GM21825 (cell line): ENCODE results near the gene PRKG1.
"Not testable (repeated sequence)": the region's sequence is repeated elsewhere in the genome, so short reads cannot be mapped to it uniquely, and the experiment has no call there.

Experiments used
- ATAC-seq: cut with Tn5 transposase; IDR thresholded peaks from one replicate; pipeline ENCODE4 v1.9.1; 2021; ENCODE audit warnings: mild to moderate bottlenecking, moderate library complexity; ENCODE audit not compliant: unreplicated experiment

PRKG1 gene

DNA sequence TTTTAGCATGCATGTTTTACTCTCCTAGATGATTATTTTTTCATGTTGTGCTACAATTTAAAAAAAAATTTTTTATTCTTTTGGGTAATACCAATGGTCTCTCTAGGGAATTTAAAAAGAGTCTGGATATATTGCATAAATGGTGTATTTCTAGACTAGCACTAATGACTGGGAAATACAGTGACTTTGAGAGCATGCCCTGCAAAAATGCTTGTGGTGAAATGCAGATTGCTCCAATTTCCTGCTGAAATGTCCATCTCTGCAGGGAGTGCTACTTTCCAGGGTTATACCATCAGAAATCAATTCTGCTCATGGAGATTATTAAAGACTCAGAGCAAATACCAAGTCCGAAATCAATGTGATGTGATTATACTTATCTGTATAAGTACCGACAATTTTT, 186.1 kb downstream of the PRKG1 start:
- no peak for ATAC-seq

DNA sequence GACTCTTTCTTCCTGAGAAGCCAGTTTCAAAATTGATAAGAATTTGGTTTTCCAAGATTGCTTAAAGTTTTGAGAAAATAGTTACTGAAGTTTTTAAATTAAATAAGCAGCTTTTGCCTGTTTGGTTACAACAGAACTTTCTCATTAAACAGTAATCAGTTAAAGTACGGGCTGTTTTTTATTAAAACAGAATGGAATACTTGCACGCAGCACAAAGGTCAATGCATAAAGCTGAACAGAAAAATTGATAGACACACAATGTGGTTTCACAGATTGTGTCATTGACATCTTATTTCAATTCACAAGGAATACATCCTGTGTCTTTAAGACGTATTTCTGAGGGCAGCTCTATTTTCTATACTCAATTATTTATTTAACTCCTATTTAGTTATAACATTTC, 192.2 kb downstream of the PRKG1 start:
- no peak for ATAC-seq

DNA sequence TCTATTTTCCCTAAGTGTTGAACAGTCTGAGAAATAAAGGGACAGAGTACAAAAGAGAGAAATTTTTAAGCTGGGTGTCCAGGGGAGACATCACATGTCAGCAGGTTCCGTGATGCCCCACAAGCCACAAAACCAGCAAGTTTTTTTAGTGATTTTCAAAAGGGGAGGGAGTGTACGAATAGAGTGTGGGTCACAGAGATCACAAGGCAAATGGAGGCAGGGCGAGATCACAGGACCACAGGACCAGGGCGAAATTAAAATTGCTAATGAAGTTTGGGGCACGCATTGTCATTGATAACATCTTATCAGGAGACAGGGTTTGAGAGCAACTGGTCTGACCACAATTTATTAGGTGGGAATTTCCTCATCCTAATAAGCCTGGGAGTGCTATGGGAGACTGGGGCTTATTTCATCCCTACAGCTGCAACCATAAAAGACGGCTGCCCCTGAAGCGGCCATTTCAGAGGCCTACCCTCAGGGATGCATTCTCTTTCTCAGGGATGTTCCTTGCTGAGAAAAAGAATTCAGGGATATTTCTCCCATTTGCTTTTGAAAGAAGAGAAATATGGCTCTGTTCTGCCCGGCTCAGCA, 193.8 kb downstream of the PRKG1 start:
- not testable (repeated sequence) for ATAC-seq

DNA sequence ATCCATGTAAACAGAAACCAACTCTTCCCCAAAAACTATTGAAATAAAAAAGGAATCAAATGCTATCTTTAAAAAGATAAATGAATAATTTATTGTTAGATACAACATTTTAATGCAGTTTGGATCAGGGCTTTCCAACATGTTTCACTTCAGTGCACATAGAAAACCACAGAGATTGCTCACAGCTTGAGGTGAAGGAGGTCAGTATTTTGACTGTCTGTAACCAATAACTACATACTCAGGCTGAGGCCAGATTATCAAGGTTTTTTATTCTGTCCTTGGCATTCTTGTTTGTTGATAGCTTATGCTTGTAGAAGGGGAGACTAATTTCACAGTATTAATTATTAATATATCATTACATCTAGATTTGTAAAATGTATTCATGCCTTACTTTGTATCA, 195.5 kb downstream of the PRKG1 start:
- ATAC-seq: no peak

DNA sequence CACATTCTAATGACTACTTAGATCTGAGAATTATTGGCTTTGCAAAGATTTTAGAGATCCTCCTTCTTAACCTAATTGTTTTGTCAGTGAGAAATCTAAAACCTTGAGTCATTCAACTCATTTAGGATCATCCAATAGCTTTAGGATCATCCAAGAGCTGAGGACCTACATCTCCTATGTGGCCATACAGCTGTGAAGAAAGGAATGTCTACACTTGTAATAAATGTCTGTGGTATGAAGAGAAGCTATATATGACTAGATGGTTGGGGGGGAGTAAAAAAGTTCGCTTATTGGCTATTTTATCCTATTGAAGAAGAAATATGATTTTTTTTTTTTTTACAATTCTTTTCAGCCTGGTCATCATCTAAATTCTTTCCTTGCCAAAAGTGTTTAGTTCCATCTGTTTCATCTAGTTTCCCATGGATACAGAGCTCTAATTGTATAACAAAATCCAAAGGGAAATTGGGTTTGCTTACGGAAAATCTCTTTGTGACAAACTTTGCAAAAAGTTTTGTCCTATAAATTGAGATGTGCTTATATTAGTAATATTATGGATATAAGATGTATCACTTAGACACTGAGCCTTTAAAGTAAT, 196.7 kb downstream of the PRKG1 start:
- no peak for ATAC-seq

DNA sequence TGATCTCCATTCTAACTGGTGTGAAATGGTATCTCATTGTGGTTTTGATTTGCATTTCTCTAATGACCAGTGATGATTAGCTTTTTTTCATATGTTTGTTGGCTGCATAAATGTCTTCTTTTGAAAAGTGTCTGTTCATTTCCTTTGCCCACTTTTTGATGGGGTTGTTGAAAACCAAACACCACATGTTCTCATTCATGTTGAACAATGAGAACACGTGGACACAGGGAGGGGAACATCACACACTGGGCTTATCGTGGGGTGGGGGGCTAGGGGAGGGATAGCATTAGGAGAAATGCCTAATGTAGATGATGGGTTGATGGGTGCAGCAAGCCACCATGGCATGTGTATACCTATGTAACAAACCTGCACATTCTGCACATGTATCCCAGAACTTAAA, 197.8 kb downstream of the PRKG1 start:
- ATAC-seq: not testable (repeated sequence)

DNA sequence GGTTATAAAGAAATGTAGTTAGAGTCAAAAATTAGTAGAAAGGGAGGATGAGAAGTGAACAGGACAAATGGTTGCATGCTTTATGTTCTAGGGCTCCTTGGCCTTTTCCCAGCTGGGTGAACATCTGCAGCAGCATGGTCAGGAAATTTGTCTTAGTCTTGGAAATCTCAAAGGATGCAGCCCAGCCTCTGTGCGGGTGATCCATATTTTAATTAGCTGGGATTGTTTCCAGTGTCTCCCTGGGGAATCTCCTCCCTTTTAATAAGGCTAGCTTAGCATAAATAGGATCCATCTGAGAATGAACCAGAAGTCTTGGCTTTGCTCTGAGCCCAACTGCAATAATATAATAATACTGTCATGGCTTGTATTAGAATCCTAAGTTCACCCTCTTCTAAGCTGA, 198.3 kb downstream of the PRKG1 start:
- no peak for ATAC-seq

DNA sequence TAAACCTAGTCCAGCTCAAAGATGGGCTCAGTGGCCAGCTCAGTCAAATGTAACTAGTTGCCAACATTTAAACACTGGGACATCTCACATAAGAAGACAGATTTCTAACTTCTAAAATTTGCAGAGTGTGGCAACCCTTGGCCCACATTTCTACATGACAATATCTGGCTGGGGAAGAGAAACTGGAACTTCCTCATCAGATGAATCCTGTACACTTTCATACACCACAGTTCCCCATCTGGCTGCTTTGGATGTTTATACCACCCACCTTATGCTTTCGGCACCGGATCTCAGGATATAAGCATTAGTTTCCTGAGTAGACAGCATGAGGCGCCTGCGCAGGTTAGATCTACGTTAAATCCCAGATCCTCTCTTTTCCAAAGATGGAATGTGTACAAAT, 199.3 kb downstream of the PRKG1 start:
- no peak for ATAC-seq

DNA sequence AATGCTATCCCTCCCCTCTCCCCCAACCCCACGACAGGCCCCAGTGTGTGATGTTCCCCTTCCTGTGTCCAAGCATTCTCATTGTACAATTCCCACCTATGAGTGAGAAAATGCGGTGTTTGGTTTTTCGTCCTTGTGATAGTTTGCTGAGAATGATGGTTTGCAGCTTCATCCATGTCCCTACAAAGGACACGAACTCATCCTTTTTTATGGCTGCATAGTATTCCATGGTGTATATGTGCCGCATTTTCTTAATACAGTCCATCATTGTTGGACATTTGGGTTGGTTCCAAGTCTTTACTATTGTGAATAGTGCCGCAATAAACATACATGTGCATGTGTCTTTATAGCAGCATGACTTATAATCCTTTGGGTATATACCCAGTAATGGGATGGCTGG, 201.8 kb downstream of the PRKG1 start:
- ATAC-seq: not testable (repeated sequence)

DNA sequence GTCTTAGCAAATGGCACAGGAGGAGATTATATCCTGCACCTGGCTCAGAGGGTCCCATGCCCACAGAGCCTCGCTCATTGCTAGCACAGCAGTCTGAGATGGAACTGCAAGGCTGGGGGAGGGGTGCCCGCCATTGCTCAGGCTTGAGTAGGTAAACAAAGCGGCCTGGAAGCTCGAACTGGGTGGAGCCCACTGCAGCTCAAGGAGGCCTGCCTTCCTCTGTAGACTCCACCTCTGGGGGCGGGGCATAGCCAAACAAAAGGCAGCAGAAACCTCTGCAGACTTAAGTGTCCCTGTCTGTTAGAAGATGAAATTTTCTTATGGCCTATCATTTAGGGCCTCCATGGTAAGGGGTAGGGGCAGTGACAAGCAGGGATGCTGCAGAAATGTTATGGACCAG, 207.1 kb downstream of the PRKG1 start:
- not testable (repeated sequence) for ATAC-seq

DNA sequence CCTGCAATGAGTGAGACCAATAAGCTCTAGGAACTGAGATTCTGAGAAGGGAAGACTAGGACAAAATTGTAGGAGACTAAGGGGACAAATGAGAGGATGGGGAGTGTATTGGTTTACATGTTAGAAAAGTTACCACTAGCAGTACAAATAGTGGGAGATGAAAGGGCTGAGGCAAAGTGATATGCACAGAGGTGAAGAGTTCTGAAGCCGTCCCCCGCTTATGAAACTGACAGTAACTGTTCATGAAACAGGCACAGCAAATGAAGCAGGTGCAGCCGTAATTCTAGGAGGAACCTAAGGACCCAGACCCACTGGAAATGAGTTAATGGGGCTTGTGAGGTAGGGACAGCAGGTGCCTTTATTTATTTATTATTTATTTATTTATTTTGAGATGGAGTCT, 211.3 kb downstream of the PRKG1 start:
- no peak for ATAC-seq

DNA sequence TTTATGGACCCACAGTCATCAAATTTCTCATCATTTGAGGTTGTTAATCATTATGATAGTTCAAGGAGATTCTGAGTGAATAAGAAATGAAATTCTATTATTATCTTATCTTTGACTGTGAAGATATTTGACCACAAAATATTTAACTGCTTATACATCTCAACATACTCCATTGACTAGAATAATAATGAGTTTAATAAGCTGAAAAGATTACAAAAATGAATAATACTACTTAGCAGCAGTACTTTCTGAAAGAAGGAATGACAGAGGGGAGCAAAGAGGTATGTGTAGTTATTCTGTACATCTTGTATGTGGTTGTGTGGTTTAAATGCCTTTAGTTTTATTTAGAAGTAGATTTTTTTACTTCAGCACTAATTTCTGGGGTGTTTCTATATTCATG, 214.2 kb downstream of the PRKG1 start:
- ATAC-seq: no peak

DNA sequence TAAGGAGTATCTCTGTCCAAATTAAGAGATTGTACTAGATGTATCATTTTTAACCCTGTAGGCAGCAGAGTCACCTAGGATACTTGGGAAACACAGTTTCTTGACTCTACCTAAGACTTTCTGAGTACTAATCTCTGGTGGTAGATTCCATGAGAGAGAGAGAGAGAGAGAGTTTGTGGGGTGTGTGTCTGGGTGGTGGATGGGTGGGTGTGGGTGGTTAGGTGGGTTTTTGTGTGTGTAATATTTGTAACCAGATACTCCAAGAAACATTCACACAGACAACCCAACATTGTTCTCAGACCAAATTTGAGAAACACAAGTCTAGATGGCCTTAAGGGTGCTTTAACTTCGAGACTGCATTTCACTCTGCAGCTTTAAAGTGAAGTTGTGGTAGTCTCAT, 215.2 kb downstream of the PRKG1 start:
- ATAC-seq: no peak

DNA sequence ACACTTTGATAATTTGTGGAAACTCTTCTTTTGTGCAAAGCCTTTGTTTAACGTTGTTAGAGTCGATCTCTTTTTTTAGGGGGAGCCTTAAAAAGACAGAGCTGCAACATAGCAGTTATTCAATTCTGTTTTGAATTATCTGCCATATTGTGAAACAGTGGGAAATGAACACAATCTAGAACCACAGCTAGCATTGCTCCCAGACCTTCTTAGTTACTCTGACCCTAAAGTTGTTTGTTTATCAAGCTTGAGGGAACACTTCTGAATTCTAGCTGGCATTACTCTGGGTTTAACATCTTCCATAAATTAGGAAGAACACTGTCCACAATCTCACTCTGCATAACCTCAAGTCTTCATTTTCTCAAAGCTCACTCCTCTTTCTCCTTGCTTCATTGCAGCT, 217.7 kb downstream of the PRKG1 start:
- no peak for ATAC-seq

DNA sequence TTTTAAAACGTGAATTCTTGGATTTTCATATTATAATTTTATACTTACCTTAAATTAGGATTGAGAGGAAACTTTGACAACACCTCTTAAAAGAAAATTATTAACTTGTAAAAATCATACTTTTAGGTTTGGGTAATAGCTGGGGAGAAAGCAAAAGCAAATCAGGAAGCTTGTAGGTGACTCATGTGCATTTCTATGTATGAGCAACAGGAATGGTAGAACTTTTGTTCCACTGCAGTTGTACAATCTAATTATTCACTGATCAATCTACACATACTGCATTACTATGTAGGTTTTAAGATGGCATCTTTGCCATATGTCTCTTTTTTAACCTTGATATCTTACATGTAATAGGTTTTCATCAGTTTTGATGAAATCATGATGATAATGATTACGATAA, 223.2 kb downstream of the PRKG1 start:
- ATAC-seq: no peak

DNA sequence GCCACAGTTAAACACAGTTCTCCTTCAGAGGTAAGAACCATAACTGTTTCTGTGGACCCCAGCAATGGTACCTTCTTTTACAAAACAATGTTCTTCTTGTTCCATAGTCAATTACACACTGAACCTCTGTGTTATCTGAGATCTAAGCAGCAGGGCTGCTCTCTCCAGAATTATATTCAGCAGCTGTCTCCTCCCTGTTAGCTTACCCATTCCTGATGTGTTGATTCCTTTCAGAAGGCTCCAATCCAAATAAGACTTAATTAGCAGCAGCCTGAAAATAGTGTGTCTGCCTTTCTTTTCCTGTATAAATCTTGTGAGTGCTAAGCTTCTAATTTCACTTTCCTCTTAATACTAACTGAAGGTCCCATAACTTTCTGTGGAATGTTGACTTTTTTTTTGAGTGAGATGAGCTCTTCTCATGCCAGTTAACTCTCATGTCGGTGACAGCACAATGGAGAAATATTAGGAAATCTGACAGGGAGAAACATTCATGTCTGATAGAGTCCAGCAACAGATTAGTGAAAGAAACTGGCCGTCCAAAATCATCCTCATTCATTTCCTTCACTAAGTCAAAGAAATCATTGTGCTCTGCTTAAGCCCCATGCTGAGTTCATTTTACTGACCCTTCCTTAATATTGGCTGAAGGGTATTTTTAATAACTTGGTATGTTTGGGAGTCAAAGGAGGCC, 226.5 kb downstream of the PRKG1 start:
- ATAC-seq: no peak

DNA sequence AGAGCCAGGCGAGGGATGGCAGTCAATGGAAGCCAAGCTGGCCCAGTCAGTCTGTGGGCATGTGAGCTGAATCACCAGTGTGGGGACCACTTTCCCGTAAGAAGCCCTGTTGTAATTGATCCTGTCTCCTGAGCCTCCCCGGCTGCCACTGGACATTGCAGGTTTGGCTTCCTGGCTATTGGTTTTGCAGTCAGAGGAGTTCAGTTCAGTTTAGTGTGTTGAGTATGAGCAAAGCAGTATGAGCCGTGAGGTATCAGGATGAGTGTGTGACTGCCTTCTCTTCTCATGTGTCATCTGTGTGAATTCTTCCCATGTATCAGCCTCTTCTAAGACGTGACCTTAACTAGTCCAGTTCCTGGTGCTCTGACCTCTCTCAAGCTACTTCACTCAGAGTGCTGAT, 227.4 kb downstream of the PRKG1 start:
- no peak for ATAC-seq

DNA sequence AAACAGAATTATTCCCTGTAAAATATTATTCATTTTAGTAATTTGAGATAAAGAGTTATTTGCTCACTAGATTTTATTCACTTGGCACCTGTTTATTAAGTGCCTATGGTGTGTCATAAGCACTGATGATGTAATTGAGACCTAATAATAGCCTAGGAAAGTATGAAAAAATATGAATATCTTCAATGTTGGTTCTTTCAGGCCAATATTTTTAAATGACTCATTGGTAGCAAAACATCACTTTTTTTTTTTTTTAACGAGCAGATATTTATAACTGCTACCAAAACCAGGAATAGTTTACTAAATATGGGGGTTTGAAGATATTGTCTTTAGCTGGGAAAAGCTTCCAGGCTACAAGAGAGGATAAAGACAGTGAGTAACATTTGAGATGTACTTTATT, 228.0 kb downstream of the PRKG1 start:
- ATAC-seq: no peak

DNA sequence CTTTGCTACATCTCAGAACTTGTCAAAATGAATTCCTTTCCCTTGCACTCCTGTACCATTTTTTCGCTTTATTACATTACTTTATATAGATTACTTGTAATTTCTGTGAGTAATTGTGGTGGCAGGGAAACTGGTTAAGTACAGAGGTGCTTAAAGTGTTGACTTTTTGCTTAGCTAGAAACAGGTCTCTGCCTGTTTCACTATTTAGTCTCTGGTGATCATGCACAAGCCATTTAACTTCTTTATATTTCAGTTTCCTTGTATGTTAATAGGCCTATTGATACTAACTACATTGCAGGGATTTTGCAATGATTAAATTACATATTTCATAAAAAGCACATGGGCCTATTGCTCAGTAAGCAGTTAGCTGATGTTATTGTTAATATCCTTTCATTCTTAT, 233.8 kb downstream of the PRKG1 start:
- no peak for ATAC-seq

DNA sequence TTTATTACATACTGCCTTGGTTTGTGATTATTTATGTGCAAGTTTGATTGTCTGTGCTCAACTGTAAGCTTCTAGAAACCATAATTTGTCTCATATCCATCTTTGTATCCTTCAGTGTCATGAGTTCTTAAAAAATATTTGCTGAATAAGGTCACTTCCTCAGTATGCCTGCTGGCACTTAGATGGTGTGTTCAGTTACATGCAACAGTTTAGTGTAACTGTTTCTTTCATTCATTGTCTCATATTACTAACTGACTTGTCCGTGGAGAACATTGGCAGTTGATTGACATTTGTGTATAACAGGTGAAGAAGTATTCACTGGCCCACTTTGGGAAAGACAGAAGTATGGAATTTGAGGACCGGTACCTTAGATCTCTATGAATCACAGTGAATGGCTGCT, 236.9 kb downstream of the PRKG1 start:
- no peak for ATAC-seq

DNA sequence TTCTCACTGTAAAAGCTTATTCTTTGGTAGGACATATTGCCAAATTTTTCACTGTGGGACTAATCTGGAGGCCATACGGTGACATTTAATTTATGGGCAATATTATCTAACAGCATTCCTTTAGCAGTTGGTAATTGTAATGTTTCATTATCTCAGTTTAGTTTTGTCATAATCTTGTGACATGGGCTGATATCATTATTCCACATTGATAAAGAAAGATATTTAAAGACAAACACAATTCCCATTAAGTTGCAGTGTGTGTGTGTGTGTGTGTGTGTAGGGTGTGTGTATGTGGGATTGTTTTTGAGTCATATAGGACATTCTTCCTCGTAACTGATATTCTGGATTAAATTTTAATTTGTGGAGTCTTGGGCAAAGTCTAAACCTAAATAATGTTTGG, 238.5 kb downstream of the PRKG1 start:
- ATAC-seq: no peak

DNA sequence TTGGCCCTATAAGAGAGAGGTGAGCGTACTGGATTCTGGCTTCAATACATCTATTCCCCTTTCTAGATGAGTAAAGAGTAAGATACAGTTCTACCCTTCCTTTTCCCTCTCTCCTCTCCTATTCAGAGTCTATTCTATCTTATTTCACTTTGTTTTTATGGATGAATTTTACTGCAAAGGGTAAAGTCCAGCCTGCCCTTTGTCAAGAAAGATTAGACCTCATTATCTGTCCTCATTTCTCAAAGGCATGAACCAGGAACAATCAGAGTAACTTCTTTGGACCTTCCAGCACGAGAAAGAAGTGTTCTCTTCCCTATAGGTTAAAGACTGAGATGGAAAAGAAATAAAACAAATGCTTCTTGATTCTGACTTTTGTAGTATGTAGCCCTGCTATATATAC, 239.0 kb downstream of the PRKG1 start:
- ATAC-seq: no peak
